ENCODE data around the gene HERPUD2. TPM values are rescaled to one million over a fixed set of nuclear protein-coding genes. Genes with fewer than 3 reads are reported as not detected.
A peak's percentile ranks its signal among the peaks of the same experiment; 100 is the strongest.

The HERPUD2 gene
- total RNA-seq, 3 donors from 2014 or later: 23.5 to 41.4 (median 34.7) TPM

DNA sequence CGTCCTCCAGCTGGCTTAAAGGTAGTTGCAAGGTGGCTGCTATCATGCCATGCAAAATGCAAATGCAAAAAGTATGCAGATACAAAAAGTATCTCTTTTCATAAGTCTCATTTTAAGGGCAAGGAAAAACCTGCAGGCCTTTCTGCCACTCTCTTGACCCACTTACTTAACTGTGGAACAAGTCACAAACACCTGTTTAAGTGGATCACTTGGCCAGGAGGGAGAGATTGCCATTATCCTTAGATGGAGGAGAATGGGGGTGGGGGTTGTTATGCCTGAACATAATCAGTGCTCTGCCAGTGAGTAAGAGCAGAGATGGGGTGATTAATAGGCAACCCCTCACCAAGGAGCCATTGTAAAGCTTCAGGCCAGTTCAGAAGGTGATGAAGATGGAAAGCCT, 25.1 kb upstream of the HERPUD2 start:
- Histone ChIP-seq H3K4me3 (no peak overlapping the region), H3K9me3 (no peaks in the 10 kb centered on the region), H3K36me3 (ENCODE audit: low read depth) (no peaks in the 10 kb centered on the region), H3K4me1 (ENCODE audit: low read depth) (no peaks in the 10 kb centered on the region)
- ATAC-seq: no peak
- TF ChIP-seq, protein P1, sequence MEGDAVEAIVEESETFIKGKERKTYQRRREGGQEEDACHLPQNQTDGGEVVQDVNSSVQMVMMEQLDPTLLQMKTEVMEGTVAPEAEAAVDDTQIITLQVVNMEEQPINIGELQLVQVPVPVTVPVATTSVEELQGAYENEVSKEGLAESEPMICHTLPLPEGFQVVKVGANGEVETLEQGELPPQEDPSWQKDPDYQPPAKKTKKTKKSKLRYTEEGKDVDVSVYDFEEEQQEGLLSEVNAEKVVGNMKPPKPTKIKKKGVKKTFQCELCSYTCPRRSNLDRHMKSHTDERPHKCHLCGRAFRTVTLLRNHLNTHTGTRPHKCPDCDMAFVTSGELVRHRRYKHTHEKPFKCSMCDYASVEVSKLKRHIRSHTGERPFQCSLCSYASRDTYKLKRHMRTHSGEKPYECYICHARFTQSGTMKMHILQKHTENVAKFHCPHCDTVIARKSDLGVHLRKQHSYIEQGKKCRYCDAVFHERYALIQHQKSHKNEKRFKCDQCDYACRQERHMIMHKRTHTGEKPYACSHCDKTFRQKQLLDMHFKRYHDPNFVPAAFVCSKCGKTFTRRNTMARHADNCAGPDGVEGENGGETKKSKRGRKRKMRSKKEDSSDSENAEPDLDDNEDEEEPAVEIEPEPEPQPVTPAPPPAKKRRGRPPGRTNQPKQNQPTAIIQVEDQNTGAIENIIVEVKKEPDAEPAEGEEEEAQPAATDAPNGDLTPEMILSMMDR (IDR thresholded peaks at IDR 0.05): no peak
- DNase-seq: no peak
- intact Hi-C loops (cut with DNase I, micrococcal nuclease): no loop called here

DNA sequence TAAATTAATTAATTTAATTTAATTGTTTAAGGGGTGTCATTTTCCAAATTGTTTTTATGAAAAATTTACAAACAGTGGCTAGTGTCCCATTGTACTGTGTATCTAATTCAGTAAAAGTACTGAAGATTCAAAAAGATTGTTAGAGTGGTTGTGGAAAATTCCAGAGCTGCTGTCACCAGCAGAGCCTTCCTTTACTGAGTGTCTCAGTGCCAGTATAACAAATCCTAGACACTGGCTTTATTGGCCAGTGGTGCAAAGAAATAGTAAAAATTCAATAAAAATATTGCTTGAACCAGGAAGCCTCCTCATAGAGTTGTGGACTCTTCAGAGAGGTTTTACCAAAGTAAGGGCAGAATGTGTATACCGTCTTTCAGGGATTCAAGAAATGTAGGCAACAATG, 23.1 kb upstream of the HERPUD2 start:
- DNase-seq (no peak), ATAC-seq (no peak)
- H3K4me1 ChIP-seq (ENCODE audit: low read depth): no peaks in the 10 kb centered on the region
- no peaks in the 10 kb centered on the region for H3K36me3 ChIP-seq (ENCODE audit: low read depth)
- intact Hi-C loops (cut with DNase I, micrococcal nuclease): no loop called here
- TF ChIP-seq, protein P1 (IDR thresholded peaks at IDR 0.05): no peak
- H3K9me3 ChIP-seq: no peaks in the 10 kb centered on the region
- H3K4me3 ChIP-seq: no peak overlapping the region

DNA sequence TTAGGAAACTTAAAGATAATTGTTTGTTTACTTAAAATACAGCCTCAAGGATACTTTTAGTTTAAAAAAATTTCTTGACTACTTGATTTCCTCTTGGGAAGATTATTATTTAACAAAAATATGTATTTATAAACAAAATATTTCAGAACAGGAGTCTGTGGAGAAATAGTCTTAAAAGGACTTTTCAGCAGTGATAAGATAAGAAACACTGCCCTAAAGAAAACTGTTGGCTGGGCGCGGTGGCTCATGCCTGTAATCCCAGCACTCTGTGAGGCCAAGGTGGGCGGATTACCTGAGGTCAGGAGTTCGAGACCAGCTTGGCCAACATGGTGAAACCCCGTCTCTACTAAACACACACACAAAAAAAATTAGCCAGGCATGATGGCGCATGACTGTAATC, 22.6 kb upstream of the HERPUD2 start:
- H3K36me3 ChIP-seq (ENCODE audit: low read depth): no peaks in the 10 kb centered on the region
- ATAC-seq (no peak), DNase-seq (no peak)
- intact Hi-C loops (cut with DNase I, micrococcal nuclease): no loop called here
- H3K4me3 ChIP-seq: no peak overlapping the region
- no peaks in the 10 kb centered on the region for H3K4me1 ChIP-seq (ENCODE audit: low read depth)
- H3K9me3 ChIP-seq: no peaks in the 10 kb centered on the region
- TF ChIP-seq, protein P1 (IDR thresholded peaks at IDR 0.05): no peak

DNA sequence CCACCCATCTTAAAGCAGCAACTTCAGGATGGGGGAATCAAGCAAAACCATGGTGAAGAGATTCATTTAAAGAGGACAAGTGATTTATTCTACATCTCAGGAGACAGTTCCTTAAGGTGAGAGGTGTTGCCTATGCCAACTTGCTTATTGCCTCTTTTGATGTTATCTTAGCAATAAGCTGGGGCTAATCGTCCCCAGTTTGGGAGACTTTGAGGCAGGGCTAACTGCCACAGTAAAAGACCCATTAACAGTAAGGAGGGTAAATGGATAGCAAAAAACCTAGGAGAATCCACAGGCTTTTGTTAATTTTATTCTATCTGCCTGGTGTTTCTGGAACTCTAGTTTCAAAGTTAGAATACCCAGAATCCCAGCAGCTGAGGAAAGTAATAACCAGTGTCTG, 22.1 kb upstream of the HERPUD2 start:
- intact Hi-C loops (cut with DNase I, micrococcal nuclease): no loop called here
- Histone ChIP-seq H3K4me3 (no peak overlapping the region), H3K36me3 (ENCODE audit: low read depth) (no peaks in the 10 kb centered on the region), H3K9me3 (no peaks in the 10 kb centered on the region), H3K4me1 (ENCODE audit: low read depth) (no peaks in the 10 kb centered on the region)
- DNase-seq (no peak), ATAC-seq (no peak)
- TF ChIP-seq, protein P1 (IDR thresholded peaks at IDR 0.05): no peak

DNA sequence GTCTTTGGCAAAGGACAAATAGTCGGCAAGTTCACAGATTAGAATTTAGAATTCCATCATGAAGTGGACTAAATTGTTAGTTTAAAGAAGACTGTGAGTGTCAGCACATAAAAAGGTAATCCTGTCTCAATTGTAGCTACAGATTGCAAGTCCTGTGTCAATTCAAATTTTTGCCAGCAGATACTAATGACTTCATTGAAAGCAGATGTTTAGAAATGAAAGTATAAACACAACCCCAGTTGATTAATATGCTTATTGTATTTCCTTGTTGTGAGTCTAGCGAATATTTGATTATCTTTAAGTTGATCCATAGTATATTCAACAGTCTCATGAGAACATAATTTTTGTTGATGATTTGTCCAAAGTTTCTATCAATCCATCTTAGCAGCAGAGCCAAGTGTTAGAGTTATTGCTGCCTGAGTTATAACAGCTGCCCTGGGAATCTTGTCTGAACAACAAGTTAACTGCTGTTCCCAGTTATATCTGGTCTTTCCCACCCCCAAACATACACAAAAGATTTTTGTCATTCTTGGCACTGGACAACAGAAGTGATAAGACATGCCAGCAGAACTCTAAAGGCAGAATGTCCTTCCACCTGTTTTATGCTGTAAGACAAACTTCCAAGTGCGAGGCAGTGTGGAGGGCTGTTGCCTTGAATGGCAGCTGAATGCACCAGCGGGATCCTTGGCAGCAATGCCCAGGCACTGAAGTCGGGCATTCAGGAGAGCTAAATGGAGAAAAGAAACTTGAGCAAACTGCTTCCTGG, 21.3 kb upstream of the HERPUD2 start:
- H3K9me3 ChIP-seq: no peaks in the 10 kb centered on the region
- H3K4me3 ChIP-seq: no peak overlapping the region
- intact Hi-C loops (cut with DNase I, micrococcal nuclease): no loop called here
- ATAC-seq (peak; percentile 51), DNase-seq (peak in 1 of 3 donors; percentile 25)
- no peaks in the 10 kb centered on the region for H3K4me1 ChIP-seq (ENCODE audit: low read depth)
- no peaks in the 10 kb centered on the region for H3K36me3 ChIP-seq (ENCODE audit: low read depth)
- TF ChIP-seq, protein P1 (IDR thresholded peaks at IDR 0.05): no peak

Measured in mucosa of descending colon (tissue), 3 donors.